Kasumi-1 (cell line): ENCODE results near the gene CEP72.
"Not testable (repeated sequence)": the region's sequence is repeated elsewhere in the genome, so short reads cannot be mapped to it uniquely, and the experiment has no call there.

Experiments
- DNase-seq, 2 experiments: peaks; one replicate each; lab custom pipeline; 2025; lab: John Stamatoyannopoulos, UW

The CEP72 gene

GRCh38 chr5:580436-580835 lies 31.7 kb upstream of the CEP72 start:
- no peak for DNase-seq

GRCh38 chr5:581266-581665 lies 30.9 kb upstream of the CEP72 start:
- no peak for DNase-seq

- DNase-seq, result no peak
These were observed 30.2 kb upstream of the CEP72 start for GRCh38 chr5:581941-582340.

GRCh38 chr5:582445-582844 lies 29.7 kb upstream of the CEP72 start:
- DNase-seq, result not testable (repeated sequence)

- no peak for DNase-seq
These were observed 29.1 kb upstream of the CEP72 start for GRCh38 chr5:582936-583635.

GRCh38 chr5:583645-584044 lies 28.5 kb upstream of the CEP72 start:
- DNase-seq, result no peak

- DNase-seq, result no peak
These were observed 27.9 kb upstream of the CEP72 start for GRCh38 chr5:584216-584615.

- DNase-seq, result no peak
These were observed 27.3 kb upstream of the CEP72 start for GRCh38 chr5:584846-585245.

- no peak for DNase-seq
These were observed 26.6 kb upstream of the CEP72 start for GRCh38 chr5:585556-585955.

GRCh38 chr5:585962-586628 lies 26.0 kb upstream of the CEP72 start:
- DNase-seq, result no peak

- DNase-seq, result no peak
These were observed 25.3 kb upstream of the CEP72 start for GRCh38 chr5:586751-587285.

- no peak for DNase-seq
These were observed 24.7 kb upstream of the CEP72 start for GRCh38 chr5:587403-587802.

- DNase-seq, result no peak
These were observed 23.6 kb upstream of the CEP72 start for GRCh38 chr5:588406-588995.

- no peak for DNase-seq
These were observed 23.0 kb upstream of the CEP72 start for GRCh38 chr5:589173-589572.

GRCh38 chr5:589588-589987 lies 22.6 kb upstream of the CEP72 start:
- DNase-seq, result no peak

- no peak for DNase-seq
These were observed 21.8 kb upstream of the CEP72 start for GRCh38 chr5:590346-590745.

- DNase-seq, result no peak
These were observed 20.4 kb upstream of the CEP72 start for GRCh38 chr5:591746-592145.

GRCh38 chr5:592158-592557 lies 20.0 kb upstream of the CEP72 start:
- no peak for DNase-seq

GRCh38 chr5:593511-593910 lies 18.6 kb upstream of the CEP72 start:
- no peak for DNase-seq

GRCh38 chr5:594226-594860 lies 17.8 kb upstream of the CEP72 start:
- DNase-seq, result no peak

GRCh38 chr5:595285-595875 lies 16.8 kb upstream of the CEP72 start:
- DNase-seq, result no peak

GRCh38 chr5:597871-598563 lies 14.1 kb upstream of the CEP72 start:
- no peak for DNase-seq
